HCT116 (cell line): Measurements from ENCODE around the gene SRL.

ENCODE experiments used
- CTCF ChIP-seq, 3 experiments: fragments of 200-600 bp in 1 of 3; sonication (generic) in 1 of 3; IDR thresholded peaks in 2 of 3; conservative IDR thresholded peaks in 1 of 3; 2 replicates each; pipeline ENCODE4 v1.5.1; 2012 to 2017; ENCODE audit warnings: low read depth in 2 of 3, low read length in 2 of 3, antibody characterized with exemption in 1 of 3, borderline replicate concordance in 1 of 3, control low read depth in 1 of 3, mild to moderate bottlenecking in 1 of 3, mixed read lengths in 1 of 3, mixed run types in 1 of 3, moderate library complexity in 1 of 3; ENCODE audit not compliant: insufficient read depth in 1 of 3
- ELF1 ChIP-seq: IDR thresholded peaks from 2 replicates; pipeline ENCODE4 v1.6.1; 2012; ENCODE audit warnings: low read depth, borderline replicate concordance
- JUND ChIP-seq: IDR thresholded peaks from 2 replicates; pipeline ENCODE4 v1.6.1; 2012
- POLR2A ChIP-seq: IDR thresholded peaks from 2 replicates; pipeline ENCODE4 v1.7.0; 2011; ENCODE audit warnings: borderline replicate concordance; ENCODE audit not compliant: insufficient read depth, insufficient read length; ENCODE audit errors: extremely low read depth
- POLR2AphosphoS5 ChIP-seq: IDR thresholded peaks from 2 replicates; pipeline ENCODE4 v1.6.1; 2011; ENCODE audit warnings: mild to moderate bottlenecking, low read depth, low read length, moderate library complexity
- RAD21 ChIP-seq: IDR thresholded peaks from 2 replicates; pipeline ENCODE4 v1.6.1; 2012; ENCODE audit warnings: low read depth, mild to moderate bottlenecking
- SIN3A ChIP-seq: IDR thresholded peaks from 2 replicates; pipeline ENCODE4 v1.6.1; 2012; ENCODE audit warnings: low read depth
- TCF7L2 ChIP-seq: IDR thresholded peaks from 2 replicates; pipeline ENCODE4 v1.7.0; 2011; ENCODE audit warnings: borderline replicate concordance, inconsistent platforms; ENCODE audit not compliant: insufficient read depth, insufficient read length; ENCODE audit errors: extremely low read depth

GRCh38 chr16:4241258-4241927, 487 bp downstream of the SRL start:
- TF ChIP-seq CTCF (IDR thresholded peaks at IDR 0.05 in 2 of 3, conservative IDR thresholded peaks at IDR 0.05 in 1 of 3; ENCODE audit: borderline replicate concordance in 1 of 3, insufficient read depth in 1 of 3, low read depth in 2 of 3, low read length in 2 of 3) (no peak), POLR2A (no peak), ELF1 (no peak), POLR2AphosphoS5 (no peak), SIN3A (no peak), JUND (no peak), TCF7L2 (no peak), RAD21 (no peak)
